Prostate gland (tissue), 2 donors: Measurements from ENCODE around the gene ANKRD63. TPM values are rescaled to one million over a fixed set of nuclear protein-coding genes. Genes with fewer than 3 reads are reported as not detected.

Source experiments
- DNase-seq: peaks from one replicate; pipeline ENCODE4 v3.0.0-alpha.2; 2019; ENCODE audit warnings: low spot score
- H3K27ac ChIP-seq, 2 donors: fragments of 200-600 bp; sonication (generic); 2 replicates each; pipeline ENCODE4 v1.5.1; 2017 to 2019
- H3K27me3 ChIP-seq: fragments of 200-600 bp; sonication (generic); replicated peaks from 2 replicates; pipeline ENCODE4 v1.5.1; 2019; ENCODE audit not compliant: insufficient read depth
- H3K36me3 ChIP-seq, 2 donors: fragments of 200-600 bp; sonication (generic); 1 replicate in 1 of 2; 2 replicates in 1 of 2; pipeline versions ENCODE4 v1.5.1 to v1.8.1; 2017 to 2019
- H3K4me1 ChIP-seq: fragments of 200-600 bp; sonication (generic); replicated peaks from 2 replicates; pipeline ENCODE4 v1.5.1; 2019
- H3K4me3 ChIP-seq, 2 donors: fragments of 200-600 bp; sonication (generic); 2 replicates each; pipeline ENCODE4 v1.5.1; 2017 to 2019
- H3K9me3 ChIP-seq: fragments of 200-600 bp; sonication (generic); 2 replicates; pipeline ENCODE4 v1.5.1; 2017
- CTCF ChIP-seq, 4 experiments: fragments of 200-600 bp in 2 of 4; fragments of 450-650 bp in 2 of 4; sonication (generic) in 2 of 4; IDR thresholded peaks; 1 replicate in 3 of 4; 2 replicates in 1 of 4; pipeline ENCODE4 v1.5.1; 2016 to 2019; ENCODE audit warnings: antibody characterized with exemption in 4 of 4, mild to moderate bottlenecking in 2 of 4, moderate library complexity in 2 of 4
- POLR2A ChIP-seq: fragments of 450-650 bp; IDR thresholded peaks from one replicate; pipeline ENCODE4 v1.6.1; 2016; ENCODE audit warnings: antibody characterized with exemption, mild to moderate bottlenecking
- POLR2AphosphoS5 ChIP-seq: sonication (generic); formaldehyde crosslinking; IDR thresholded peaks from one replicate; pipeline ENCODE4 v1.6.1; 2017; ENCODE audit warnings: antibody characterized with exemption
- WGBS: methylation state at CpG from one replicate; pipeline ENCODE4 v1.1.5; 2018; 5-methylcytosine and 5-hydroxymethylcytosine counted together
- intact Hi-C: fragments of 100-400 bp; cut with DNase I; formaldehyde crosslinking; loops from one replicate; pipeline ENCODE4 v1.14.2; 2022
- total RNA-seq, 2 donors: library from RNA; depleted of rRNA; stranded (reverse); fragments of >200 nt; gene quantifications; one replicate each; pipeline ENCODE4 v1.1.0, GENCODE V29; 2016

ANKRD63 gene
- total RNA-seq, 2 donors from 2014 or later = 2.7 TPM; not detected in 1

- no peaks in the 10 kb centered on the region for H3K27me3 ChIP-seq
- no peak overlapping the region for H3K27ac ChIP-seq
- no peaks in the 10 kb centered on the region for H3K9me3 ChIP-seq
- intact Hi-C loops = no loop called here
- H3K4me3 ChIP-seq = no peak overlapping the region
- H3K4me1 ChIP-seq = no peaks in the 10 kb centered on the region
- DNase-seq = no peak
- TF ChIP-seq POLR2AphosphoS5 (no peak), POLR2A (no peak), CTCF (IDR thresholded peaks at IDR 0.05) (no peak)
- H3K36me3 ChIP-seq = no peaks in the 10 kb centered on the region
These were observed 10.1 kb upstream of the ANKRD63 start for GRCh38 chr15:40293006-40293405.

- intact Hi-C loops = no loop called here
- no peak overlapping the region for H3K27ac ChIP-seq
- no peaks in the 10 kb centered on the region for H3K27me3 ChIP-seq
- WGBS = 93% methylated on average over 3 of the region's 3 CpGs
- no peak for TF ChIP-seq POLR2AphosphoS5
- no peak for TF ChIP-seq CTCF (IDR thresholded peaks at IDR 0.05)
- no peak for TF ChIP-seq POLR2A
- no peaks in the 10 kb centered on the region for H3K36me3 ChIP-seq
- H3K4me3 ChIP-seq = no peak overlapping the region
- DNase-seq = no peak
- H3K4me1 ChIP-seq = no peaks in the 10 kb centered on the region
- no peaks in the 10 kb centered on the region for H3K9me3 ChIP-seq
These were observed 9.4 kb upstream of the ANKRD63 start for GRCh38 chr15:40292246-40292645.

- no peaks in the 10 kb centered on the region for H3K9me3 ChIP-seq
- no peaks in the 10 kb centered on the region for H3K27me3 ChIP-seq
- H3K36me3 ChIP-seq = no peaks in the 10 kb centered on the region
- TF ChIP-seq POLR2AphosphoS5 (no peak), CTCF (IDR thresholded peaks at IDR 0.05) (no peak), POLR2A (no peak)
- no peaks in the 10 kb centered on the region for H3K4me1 ChIP-seq
- peak; percentile 25 for DNase-seq
- H3K27ac ChIP-seq = no peak overlapping the region
- peak overlapping the region in 1 of 2 donors; percentile 19 for H3K4me3 ChIP-seq
- intact Hi-C loops = no loop called here
- 18% methylated on average over 50 of the region's 68 CpGs for WGBS
These were observed 8.2 kb upstream of the ANKRD63 start for GRCh38 chr15:40290918-40291574.

GRCh38 chr15:40290545-40290917 lies 7.7 kb upstream of the ANKRD63 start:
- TF ChIP-seq POLR2AphosphoS5 = no peak
- Histone ChIP-seq H3K9me3 (no peaks in the 10 kb centered on the region), H3K4me3 (no peak overlapping the region), H3K27me3 (no peaks in the 10 kb centered on the region), H3K36me3 (no peaks in the 10 kb centered on the region), H3K27ac (no peak overlapping the region), H3K4me1 (no peaks in the 10 kb centered on the region)
- no peak for DNase-seq
- 38% methylated on average over 12 of the region's 12 CpGs for WGBS
- intact Hi-C loops = no loop called here

GRCh38 chr15:40289140-40289775 lies 6.4 kb upstream of the ANKRD63 start:
- H3K9me3 ChIP-seq = no peaks in the 10 kb centered on the region
- H3K27me3 ChIP-seq = no peaks in the 10 kb centered on the region
- intact Hi-C loops = loop anchor here (10.0 kb wide), 1 partner anchor 76 kb away; no protein-coding TSS in a partner anchor
- WGBS = 60% methylated on average over 6 of the region's 6 CpGs
- no peaks in the 10 kb centered on the region for H3K36me3 ChIP-seq
- peak; percentile 46 for DNase-seq
- no peaks in the 10 kb centered on the region for H3K4me1 ChIP-seq
- no peak overlapping the region for H3K27ac ChIP-seq
- no peak for TF ChIP-seq CTCF (IDR thresholded peaks at IDR 0.05)
- no peak for TF ChIP-seq POLR2AphosphoS5
- TF ChIP-seq POLR2A = no peak
- no peak overlapping the region for H3K4me3 ChIP-seq
